ENCODE measurements around the gene NDUFA9.

NDUFA9 gene

GRCh38 chr12:4648501-4649357, at the start of gene NDUFA9, which contains the start of gene AKAP3:
Gene NDUFA9, plus strand, starts transcription at chr12:4649114. Its CDS starts 13 bp downstream, at chr12:4649127.
Gene AKAP3, minus strand, starts transcription at chr12:4649051. Its CDS starts 10,855 bp downstream, at chr12:4638196.
- DNase-seq: peak; percentile 72

- DNase-seq: no peak
Measured at GRCh38 chr12:4603421-4603820, 45.5 kb upstream of the NDUFA9 start.

- no peak for DNase-seq
Measured at GRCh38 chr12:4603946-4604345, 45.0 kb upstream of the NDUFA9 start.

GRCh38 chr12:4604684-4605193, 44.2 kb upstream of the NDUFA9 start:
- peak; percentile 73 for DNase-seq

- no peak for DNase-seq
Measured at GRCh38 chr12:4607056-4607455, 41.9 kb upstream of the NDUFA9 start.

- no peak for DNase-seq
Measured at GRCh38 chr12:4609071-4609470, 39.8 kb upstream of the NDUFA9 start.

- DNase-seq: no peak
Measured at GRCh38 chr12:4610481-4610880, 38.4 kb upstream of the NDUFA9 start.

GRCh38 chr12:4615667-4616066, 33.2 kb upstream of the NDUFA9 start:
- no peak for DNase-seq

- DNase-seq: no peak
Measured at GRCh38 chr12:4621511-4621910, 27.4 kb upstream of the NDUFA9 start.

GRCh38 chr12:4626543-4626942, 22.4 kb upstream of the NDUFA9 start:
- DNase-seq: no peak

GRCh38 chr12:4628406-4628805, 20.5 kb upstream of the NDUFA9 start:
- DNase-seq: no peak

GRCh38 chr12:4630262-4630661, 18.7 kb upstream of the NDUFA9 start:
- no peak for DNase-seq

- no peak for DNase-seq
Measured at GRCh38 chr12:4643747-4644146, 5.2 kb upstream of the NDUFA9 start.

- no peak for DNase-seq
Measured at GRCh38 chr12:4645023-4645422, 3.9 kb upstream of the NDUFA9 start.

- no peak for DNase-seq
Measured at GRCh38 chr12:4648104-4648500, 812 bp upstream of the NDUFA9 start.

- no peak for DNase-seq
Measured at GRCh38 chr12:4649358-4649661, 396 bp downstream of the NDUFA9 start.

GRCh38 chr12:4653257-4653656, 4.3 kb downstream of the NDUFA9 start:
- DNase-seq: no peak

- no peak for DNase-seq
Measured at GRCh38 chr12:4653691-4654090, 4.8 kb downstream of the NDUFA9 start.

- DNase-seq: no peak
Measured at GRCh38 chr12:4663971-4664505, 15.1 kb downstream of the NDUFA9 start.

GRCh38 chr12:4665236-4665635, 16.3 kb downstream of the NDUFA9 start:
- no peak for DNase-seq

- DNase-seq: no peak
Measured at GRCh38 chr12:4679711-4680110, 30.8 kb downstream of the NDUFA9 start.

- no peak for DNase-seq
Measured at GRCh38 chr12:4681732-4682131, 32.8 kb downstream of the NDUFA9 start.

GRCh38 chr12:4685317-4685716, 36.4 kb downstream of the NDUFA9 start:
- no peak for DNase-seq

- DNase-seq: no peak
Measured at GRCh38 chr12:4690760-4691159, 41.8 kb downstream of the NDUFA9 start.
